ENCODE data around the gene CRLF3. TPM values are rescaled to one million over a fixed set of nuclear protein-coding genes. Genes with fewer than 3 reads are reported as not detected.
"Not testable (repeated sequence)": the region's sequence is repeated elsewhere in the genome, so short reads cannot be mapped to it uniquely, and the experiment has no call there.

The CRLF3 gene
- polyA plus RNA-seq, 4 donors, result 12.3 to 31.9 (median 19.9) TPM

DNA sequence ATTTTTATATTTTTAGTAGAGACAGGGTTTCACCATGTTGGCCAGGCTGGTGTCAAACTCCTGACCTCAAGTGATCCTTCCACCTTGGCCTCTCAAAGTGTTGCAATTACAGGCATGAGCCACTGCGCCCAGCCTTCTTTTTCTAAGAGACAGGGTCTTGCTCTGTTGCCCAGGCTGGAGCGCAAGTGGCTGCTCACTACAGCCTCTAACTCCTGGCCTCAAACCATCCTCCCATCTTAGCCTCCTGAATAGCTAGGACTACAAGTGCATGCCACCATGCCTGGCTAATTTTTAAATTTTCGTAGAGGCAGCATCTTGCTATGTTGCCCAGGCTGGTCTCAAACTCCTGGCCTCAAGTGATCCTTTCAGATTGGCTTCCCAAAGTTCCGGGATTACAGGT lies 76.9 kb downstream of the CRLF3 start:
- not testable (repeated sequence) for DNase-seq (ENCODE audit: low read depth in 4 of 4, low spot score in 2 of 4)

DNA sequence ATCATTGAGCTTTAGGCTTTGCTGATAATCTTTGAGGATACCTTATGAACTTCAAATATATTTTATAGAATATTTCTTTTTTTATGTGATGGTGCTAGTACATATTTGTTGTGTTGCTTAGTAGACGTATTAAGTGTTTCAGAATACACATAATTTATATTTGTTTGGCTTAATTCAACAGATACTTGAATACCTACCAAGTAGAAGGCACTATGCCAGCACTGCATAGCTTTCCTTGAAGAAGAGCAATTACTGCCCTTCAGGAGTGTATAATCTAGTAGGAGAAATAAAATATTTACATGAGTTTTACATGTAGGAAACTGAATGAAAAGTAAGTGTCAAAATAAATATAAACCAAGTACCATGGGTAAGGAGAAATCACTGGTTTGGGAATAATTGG lies 81.8 kb downstream of the CRLF3 start:
- DNase-seq (ENCODE audit: low read depth in 4 of 4, low spot score in 2 of 4), result not testable (repeated sequence)

DNA sequence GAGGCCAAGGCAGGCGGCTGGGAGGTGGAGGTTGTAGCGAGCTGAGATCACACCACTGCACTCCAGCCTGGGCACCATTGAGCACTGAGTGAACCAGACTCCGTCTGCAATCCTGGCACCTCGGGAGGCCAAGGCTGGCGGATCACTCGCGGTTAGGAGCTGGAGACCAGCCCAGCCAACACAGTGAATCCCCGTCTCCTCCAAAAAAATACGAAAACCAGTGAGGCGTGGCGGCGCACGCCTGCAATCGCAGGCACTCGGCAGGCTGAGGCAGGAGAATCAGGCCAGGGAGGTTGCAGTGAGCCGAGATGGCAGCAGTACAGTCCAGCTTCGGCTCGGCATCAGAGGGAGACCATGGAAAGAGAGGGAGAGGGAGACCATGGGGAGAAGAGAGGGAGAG lies 88.1 kb downstream of the CRLF3 start:
- DNase-seq (ENCODE audit: low read depth in 4 of 4, low spot score in 2 of 4), result not testable (repeated sequence)

DNA sequence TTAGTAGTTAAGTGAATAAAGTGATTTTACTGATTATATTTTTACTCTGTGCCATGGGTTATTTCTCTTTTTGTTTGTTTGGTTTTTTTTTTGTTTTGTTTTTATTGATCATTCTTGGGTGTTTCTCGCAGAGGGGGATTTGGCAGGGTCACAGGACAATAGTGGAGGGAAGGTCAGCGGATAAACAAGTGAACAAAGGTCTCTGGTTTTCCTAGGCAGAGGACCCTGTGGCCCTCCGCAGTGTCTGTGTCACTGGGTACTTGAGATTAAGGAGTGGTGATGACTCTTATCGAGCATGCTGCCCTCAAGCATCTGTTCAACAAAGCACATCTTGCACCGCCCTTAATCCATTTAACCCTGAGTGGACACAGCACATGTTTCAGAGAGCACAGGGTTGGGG lies 88.8 kb downstream of the CRLF3 start:
- DNase-seq (ENCODE audit: low read depth in 4 of 4, low spot score in 2 of 4), result not testable (repeated sequence)

DNA sequence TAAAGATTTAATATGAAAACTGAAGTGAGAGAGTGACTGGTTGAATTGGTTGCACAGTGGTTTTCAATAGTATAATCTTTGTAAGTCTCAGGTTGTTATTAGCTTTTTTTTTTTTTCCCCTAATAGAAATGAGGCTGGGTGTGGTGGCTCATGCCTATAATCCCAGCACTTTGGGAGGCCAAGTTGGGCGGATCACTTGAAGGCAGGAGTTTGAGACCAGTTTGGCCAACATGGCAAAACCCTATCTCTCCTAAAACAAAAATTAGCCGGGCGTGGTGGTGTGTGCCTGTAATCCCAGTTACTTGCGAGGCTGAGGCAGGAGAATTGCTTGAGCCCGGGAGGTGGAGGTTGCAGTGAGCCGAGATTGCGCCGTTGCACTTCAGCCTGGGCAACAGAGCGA lies 89.3 kb downstream of the CRLF3 start:
- DNase-seq (ENCODE audit: low read depth in 4 of 4, low spot score in 2 of 4), result not testable (repeated sequence)

DNA sequence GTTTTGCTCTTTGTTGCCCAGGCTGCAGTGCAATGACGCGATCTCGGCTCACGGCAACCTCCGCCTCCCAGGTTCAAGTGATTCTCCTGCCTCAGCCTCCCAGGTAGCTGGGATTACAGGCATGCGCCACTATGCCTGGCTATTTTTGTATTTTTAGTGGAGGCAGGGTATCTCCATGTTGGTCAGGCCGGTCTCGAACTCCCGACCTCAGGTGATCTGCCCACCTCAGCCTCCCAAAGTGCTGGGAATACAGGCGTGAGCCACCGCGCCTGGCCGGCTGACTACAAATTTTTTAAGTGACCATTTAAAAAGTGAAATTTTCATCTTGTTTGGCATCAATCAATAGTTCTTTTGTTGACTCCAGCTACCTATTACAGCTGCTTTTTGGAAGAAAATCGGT lies 90.3 kb downstream of the CRLF3 start:
- DNase-seq (ENCODE audit: low read depth in 4 of 4, low spot score in 2 of 4), result not testable (repeated sequence)

Other genes with a start within 250 kb of the CRLF3 start
- gene ATAD5, start 7.3 kb upstream of the CRLF3 start, polyA plus RNA-seq (ENCODE audit: insufficient read length in 4 of 4), result 10 to 100 TPM in 1 of 4 donors, 1 to 10 TPM in 3; 5.4 to 10.1 (median 7.3) TPM
- 10 to 100 TPM; 20.4 to 26.7 (median 24.8) TPM for gene TEFM, start 81.5 kb upstream of the CRLF3 start, polyA plus RNA-seq (ENCODE audit: insufficient read length in 4 of 4)
- 1 to 10 TPM; 2.9 to 4.6 (median 3.5) TPM for gene ADAP2, start 97.3 kb upstream of the CRLF3 start, polyA plus RNA-seq (ENCODE audit: insufficient read length in 4 of 4)
- gene RNF135, start 146.3 kb upstream of the CRLF3 start, polyA plus RNA-seq (ENCODE audit: insufficient read length in 4 of 4), result 10 to 100 TPM; 18.6 to 19.8 (median 18.8) TPM